HG03095 (cell line): ENCODE measurements around the gene KIAA0319L.
"Not testable (repeated sequence)": the region's sequence is repeated elsewhere in the genome, so short reads cannot be mapped to it uniquely, and the experiment has no call there.

Experiments used
- ATAC-seq: cut with Tn5 transposase; IDR thresholded peaks from one replicate; pipeline ENCODE4 v1.9.1; 2021; ENCODE audit warnings: moderate library complexity; ENCODE audit not compliant: unreplicated experiment

KIAA0319L gene

DNA sequence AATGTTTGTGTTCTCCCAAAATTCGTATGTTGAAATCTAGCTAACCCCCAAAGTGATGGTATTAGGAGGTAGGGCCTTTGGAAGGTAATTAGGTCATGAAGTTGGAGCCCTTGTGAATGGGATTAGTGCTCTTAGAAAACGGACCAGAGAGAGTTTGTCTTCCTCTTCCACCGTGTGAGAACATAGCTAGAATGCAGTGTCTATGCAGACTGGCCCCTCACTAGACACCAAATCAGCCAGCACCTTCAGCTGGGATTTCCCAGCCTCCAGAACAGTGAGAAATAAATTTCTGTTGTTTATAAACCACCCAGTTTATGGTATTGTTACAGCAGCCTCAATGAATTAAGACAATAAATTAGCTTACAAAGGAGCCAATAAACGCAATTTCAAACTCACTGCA, 58.0 kb downstream of the KIAA0319L start:
- no peak for ATAC-seq

DNA sequence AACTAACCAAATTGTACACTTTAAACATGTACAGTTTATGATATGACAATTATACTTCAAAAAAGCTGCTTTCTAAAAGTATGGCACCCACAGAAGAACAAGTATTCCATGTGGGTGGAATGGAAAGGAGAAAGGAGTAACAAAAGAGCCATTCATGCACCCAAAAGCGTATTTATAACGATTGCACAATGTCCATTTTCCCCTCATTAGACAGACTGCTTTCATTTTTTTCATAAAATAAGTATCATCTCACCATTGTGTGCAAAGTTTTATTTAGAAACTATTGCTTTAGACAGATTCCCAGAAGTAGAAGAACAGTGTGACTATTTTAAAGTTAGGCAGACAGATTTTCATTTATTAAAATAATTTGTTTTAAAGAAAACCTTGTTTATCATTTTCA, 59.6 kb downstream of the KIAA0319L start:
- ATAC-seq: no peak

DNA sequence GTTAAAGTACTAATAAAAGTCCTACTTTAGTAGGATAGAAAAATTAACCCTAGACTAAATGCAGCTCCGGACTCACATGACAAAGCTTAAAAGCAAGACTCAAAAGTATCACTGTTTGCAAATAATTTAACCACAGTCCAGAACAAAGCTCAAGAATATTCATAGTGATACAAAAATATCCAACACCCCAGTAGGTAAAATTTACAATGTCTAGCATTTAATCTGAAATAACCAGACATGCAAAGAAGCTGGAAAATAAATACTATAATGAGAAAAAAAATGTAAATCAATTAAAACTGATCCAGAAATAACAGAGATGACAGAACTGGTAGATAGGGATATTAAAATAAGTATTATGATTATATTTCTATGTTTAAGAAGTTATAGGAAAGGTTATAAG, 67.0 kb downstream of the KIAA0319L start:
- ATAC-seq: no peak

DNA sequence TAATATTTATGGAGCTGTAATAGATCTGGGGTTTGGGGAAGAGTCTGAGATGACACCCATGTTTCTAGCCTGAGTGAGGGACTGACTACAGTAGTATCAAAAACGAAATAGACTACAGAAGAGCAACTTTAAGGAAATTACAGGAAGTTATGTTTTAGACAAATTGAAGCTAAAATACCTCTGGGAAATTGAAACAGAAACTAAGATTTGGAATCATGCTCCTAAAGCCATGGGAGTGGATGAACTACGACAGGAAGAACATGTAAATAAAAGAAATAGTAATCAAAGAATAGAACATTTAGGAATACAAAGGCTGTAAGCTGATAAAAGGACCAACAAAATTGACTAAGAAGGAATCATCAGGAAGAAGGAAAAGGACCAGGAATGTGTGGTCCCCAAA, 68.9 kb downstream of the KIAA0319L start:
- ATAC-seq: no peak

DNA sequence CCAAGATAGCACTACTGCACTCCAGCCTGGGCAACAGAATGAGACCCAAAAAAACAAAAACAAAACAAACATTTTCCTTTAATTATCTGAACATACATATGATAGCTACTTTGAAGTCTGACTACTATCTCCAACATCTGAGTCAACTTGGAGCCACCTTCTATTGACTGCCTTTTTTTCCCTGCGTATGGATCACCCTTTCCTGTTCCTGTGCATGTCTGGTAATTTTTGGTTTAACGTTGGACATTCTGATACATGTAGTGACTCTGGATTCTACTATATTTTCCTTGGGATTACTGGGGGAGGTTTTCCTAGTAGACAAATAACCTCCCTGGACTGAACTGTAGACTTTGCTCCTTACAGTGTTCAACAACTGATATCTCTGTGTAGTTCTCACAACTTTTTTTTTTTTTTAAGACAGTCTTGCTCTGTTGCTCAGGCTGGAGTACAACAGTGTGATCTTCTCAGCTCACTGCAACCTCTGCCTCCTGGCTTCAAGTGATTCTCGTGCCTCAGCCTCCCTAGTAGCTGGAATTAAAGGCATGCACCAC, 70.3 kb downstream of the KIAA0319L start:
- ATAC-seq: no peak

DNA sequence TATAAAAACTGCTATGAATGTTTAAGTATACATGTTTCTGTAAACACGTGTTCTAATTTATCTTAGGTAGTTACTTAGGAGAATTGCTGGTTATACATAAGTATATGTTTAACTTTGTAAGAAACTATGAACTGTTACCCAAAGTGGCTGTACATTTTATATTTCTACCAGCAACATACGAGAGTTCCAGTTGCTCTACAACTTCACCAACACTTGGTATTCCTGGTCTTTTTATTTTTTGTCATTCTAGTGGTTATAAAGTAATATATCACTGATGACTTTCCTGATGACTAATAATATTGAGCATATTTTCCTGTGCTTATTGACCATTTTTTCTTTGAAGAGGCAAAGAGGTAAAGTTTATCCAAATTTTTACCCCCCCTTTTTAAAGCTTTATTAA, 76.0 kb downstream of the KIAA0319L start:
- ATAC-seq: no peak

DNA sequence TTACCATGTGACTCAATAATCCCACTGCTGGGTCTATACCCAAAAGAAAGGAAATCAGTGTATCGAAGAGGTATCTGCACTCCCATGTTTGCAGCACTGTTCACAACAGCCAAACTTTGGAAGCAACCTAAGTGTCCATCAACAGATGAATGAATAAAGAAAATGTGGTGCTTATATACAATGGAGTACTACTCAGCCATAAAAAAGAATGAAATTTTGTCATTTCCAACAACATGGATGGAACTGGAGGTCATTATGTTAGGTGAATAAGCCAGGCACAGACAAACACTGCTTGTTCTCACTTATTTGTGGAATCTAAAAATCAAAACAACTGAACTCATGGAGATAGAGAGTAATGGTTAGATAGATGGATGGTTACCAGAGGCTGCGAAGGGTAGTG, 79.3 kb downstream of the KIAA0319L start:
- ATAC-seq: no peak

DNA sequence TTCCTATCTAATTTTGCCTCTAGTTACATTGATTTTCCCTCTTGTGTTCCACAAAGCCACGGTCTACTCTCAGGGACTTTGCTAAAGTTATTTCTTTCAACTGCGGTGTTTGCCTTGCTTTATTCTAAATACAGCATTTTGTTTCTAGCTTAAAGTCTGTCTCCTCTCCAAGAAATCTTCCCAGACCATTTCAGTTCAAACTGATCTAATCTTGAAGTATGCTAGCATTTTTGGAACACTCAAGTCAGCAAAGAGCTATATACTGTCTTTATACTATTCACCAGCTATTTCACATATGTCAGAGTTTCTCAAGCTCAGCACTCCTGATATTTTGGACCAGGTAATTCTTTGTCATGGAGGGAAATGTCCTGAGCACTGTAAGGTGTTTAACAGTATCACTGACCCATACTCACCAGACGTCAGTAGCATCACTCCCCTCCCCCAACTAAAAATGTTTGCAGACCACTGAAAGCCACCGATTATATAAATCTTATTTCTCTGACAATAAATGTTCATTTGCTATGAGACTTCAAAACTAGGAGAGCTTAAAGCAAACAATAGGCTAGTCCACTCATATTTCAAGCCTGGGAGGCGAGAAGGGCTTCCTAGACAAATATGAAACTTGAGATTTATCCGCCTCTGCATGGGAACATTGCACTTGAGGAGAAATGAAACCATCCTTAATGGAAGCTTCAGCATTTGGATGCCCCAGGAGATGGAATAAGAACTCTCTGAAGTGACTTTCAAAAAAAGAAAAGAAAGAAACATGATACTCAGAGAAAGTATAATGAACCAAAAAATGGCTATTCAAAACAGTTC, 81.1 kb downstream of the KIAA0319L start:
- no peak for ATAC-seq

DNA sequence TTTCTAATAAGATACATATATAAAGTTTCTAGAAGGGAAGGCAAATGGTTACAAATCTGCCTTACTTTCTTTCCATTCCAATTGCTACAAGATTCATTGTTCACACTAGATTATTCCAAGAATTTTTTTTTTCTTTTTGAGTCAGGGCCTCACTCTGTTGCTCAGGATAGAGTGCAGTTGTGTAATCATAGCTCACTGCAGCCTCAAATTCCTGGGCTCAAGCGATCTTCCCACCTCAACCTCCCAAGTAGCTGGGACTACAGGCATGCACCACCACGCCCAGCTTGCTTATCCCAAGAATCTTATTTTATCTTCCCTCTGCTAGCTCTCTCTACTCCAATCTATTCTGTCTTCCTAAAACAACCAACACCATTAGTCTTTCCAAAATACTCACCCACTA, 81.8 kb downstream of the KIAA0319L start:
- no peak for ATAC-seq

DNA sequence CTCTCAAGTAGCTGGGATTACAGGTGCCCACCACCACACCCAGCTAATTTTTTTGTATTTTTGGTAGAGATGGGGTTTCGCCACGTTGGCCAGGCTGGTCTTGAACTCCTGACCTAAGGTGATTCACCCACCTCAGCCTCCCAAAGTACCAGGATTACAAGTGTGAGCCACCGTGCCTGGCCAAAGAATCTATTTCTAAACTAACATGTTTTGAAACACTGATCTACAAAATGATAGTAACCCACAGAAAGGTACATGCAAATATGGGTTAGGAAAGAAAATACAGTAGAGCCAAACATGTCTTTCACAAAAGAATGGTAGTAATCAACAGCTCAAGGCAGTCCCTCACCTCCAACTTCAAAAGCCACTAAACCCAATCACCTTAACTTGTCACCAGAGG, 84.0 kb downstream of the KIAA0319L start:
- not testable (repeated sequence) for ATAC-seq

DNA sequence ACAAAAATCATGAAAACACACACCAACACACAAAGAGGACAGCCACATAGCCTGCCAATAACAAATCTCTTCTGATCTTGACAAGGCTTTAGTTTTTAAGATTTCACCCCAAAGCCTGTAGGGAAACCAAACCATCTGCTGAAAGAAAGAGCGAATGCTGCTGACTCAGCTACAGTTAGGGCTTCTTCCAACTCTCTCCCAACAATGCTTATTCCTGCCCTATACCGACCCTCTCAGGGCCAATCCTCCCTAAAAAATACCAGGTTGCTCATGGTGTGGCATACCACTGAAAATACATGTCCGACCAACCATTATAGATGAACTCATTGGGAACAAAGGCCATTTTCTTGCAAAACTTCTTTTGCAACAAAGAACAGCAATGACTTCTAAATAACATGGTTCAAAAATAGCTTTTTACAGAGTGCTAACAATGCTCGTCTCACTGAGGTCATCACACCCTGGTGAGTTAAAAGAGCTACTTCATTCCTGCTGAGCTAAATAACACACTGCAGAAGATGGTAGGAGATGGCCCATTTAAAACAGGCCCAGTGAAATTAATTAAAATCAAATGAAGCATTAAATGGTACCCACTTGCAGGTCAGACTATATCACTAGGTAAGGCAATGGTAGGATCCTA, 86.1 kb downstream of the KIAA0319L start:
- ATAC-seq: no peak

DNA sequence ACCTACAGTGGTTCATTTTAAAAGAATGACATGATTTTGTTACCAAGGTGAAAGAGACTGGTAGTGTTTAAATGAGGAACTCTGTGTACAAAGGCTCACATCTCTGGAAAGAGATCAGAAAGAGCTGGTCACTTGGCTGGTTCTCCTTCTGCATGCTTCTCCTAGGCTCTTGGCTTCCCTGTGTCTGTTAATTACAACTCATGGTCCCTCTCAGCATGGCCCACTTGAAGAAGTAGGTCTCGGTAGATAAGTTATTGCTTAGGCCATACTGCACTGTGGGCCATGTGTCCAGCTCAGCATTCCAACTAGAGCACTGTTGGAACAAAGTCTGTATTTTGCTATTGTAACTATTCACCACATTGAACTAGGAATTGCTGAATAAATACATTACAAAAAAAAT, 91.1 kb downstream of the KIAA0319L start:
- no peak for ATAC-seq

DNA sequence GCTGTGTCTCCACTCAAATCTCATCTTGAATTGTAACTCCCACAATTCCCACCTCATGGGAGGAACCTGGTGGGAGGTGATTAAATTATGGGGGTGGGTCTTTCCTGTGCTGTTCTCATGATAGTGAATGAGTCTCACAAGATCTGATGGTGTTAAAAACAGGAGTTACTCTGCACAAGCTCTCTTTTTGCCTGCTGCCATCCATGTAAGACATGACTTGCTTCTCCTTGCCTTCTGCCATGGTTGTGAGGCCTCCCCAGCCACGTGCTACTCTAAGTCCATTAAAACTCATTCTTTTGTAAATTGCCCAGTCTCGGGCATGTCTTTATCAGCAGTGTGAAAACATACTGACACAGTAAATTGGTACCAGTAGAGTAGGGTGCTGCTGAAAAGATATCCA, 93.5 kb downstream of the KIAA0319L start:
- not testable (repeated sequence) for ATAC-seq

DNA sequence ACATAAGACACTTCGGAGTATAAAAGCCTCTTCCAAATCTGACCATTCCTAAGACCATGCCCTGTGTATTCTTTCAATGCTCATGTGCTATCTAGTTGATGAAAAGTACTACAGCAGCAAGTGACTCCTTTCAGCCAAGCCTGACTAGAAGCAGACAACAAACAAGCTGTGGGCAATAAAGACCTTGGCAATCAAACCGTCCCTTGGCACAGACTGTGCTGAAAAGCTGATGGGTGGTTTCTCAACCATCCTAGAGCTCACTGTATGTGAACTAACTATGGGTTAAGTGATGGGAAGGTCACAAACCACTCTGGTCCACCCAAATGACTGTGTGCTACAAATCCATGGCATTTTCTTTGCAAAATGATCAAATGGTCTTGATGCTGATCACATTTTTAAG, 94.0 kb downstream of the KIAA0319L start:
- ATAC-seq: no peak

DNA sequence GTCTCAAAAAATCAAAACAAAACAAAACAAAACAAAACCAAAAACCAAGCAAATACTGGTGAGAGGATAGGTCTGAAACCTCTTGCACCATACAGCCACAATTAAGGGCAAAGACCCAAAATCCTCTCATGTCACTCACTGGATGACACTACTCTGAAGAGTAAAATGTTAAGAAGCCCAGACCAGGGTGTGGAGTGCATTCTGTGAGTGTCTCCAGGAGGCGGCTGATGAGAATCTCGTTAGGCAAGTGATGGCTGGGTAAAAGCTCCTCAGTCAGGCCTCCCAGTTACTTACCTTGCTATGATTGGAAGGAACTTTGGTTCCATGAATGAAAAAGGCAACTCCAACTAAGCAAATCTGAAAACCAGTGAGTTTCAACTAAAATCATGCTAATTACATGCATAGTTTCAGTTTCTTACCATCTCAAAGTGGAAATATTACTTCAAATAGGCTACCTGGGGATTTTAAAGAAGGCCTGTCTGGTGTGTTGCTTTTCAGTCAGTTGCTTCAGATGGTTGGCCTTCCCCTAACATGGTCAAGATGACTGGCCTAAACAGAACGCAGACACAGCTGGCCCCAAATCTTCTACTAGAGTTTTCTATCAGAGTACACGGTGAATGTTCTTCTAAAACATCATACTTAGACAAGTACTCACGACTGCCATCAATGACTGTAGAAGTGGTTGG, 95.1 kb downstream of the KIAA0319L start:
- ATAC-seq: no peak

DNA sequence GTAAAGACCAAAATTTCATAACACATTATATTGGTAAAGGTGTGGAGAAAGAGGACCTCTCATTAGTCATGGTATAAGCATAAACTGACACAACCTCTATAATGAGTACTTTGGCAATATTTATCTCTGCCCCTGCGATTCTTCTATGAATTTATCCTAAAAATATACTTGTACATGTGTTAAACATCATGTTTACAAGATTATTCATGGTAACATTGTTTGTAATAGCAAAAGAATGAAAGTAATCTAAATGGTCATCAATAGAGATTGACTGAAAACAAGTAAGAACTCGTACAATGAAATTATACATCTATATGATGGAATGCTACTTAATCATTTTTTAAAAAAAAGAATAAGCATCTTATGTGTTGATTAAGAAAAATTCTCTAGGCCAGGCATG, 96.4 kb downstream of the KIAA0319L start:
- no peak for ATAC-seq

DNA sequence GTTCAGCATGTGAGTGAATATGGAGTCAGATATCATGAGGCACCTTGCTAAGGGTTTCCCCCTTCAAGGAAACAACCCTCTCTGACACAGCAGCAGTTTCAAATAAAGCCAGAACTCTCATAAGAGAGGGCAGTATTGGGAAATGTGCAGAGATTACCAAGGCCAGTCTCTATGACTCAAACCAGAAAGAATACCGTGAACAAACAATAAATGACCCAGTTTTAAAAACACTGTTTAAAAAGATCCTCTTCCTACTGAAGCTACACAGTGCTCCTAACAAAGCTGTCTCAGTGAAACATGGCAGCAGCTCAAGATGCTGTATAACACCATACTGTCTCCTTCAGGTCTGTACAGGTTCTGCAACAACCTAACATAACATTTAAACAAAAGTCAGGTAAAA, 102.6 kb downstream of the KIAA0319L start:
- no peak for ATAC-seq

DNA sequence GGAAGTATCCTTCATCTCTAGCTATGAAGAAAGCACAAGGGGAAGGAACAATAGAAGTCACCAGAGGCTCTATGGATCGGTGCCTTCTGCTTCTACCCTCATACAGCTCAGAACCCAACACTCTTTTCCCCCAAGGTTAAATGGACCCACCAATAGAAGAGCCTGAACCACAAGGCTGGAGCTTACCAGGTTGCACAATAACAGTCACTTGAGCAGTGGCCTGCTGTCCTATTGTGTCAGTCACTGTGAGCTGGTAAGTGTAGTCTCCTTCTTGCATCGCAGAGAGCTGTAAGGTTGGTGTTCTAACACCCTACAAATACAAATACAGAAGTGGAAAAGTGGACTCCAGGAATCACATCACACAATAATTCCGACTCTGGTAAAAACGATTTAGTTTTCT, 103.0 kb downstream of the KIAA0319L start:
- ATAC-seq: no peak

DNA sequence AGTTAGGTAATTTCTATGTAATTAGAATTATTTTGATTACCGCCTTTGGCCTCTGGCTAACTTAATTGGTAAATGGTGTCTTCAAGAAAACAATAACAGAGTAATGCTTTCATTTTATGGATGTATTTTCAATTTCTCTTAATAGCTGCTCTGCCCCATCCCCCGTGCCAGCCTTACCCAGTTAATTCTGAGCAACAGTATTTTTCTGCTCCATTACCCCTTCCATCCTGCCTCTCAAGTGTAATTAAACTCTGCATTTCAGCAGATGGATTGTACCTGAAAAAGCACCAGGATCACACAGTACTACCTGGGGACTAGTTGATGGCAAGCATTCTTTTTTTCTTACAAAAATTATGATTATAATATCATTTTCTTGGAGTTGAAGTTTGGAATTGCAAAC, 104.2 kb downstream of the KIAA0319L start:
- no peak for ATAC-seq

DNA sequence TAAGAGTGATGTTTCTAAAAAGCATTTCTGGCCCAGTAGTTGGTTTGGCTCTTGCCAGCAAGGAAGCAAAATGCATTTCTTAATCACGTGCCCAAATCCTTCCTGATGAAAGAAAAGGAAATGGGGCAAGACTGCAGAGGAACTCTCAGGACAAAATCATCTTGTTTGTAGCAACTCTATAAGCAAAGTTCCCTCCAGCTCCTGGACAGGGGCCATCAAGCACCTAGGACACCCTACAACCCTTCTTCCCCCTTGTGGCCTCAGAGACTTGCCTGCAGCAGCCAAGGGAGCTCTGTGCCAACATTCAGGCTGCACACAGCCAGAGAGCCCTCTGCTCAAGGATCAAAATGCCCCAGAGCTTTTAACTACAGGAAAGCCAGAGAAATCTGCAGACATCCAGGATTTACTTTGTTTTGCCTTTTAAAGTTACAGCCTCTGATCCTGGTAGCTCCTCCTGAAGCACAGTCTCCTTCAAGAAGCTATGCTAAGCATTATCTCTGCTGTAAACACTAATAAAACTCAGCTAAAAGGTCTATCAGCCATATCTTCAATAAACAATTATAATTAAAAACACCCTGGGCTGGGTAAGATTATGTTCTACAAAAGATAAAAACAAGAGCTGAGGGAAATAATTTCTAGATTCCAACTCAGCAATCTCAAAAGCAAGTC, 105.0 kb downstream of the KIAA0319L start:
- ATAC-seq: no peak

DNA sequence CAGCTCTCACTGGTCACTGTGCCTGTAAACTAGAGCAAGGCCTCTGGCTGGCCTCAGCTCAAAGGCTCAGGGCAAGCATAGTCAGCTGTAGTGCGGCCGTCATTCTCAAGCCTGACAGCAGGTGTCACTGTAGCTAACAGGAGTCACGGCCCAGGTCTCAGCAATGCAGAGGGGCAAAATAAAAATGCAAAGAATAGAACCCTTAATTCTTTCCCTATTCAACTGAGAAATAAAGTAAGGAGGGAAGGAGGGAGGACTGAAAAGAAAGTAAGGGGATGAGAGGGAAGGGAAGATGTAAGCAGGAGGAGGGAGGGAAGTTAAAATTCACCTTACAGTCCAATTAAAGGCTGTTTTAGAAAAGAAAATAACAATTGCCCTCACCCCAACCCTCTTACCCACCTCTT, 106.1 kb downstream of the KIAA0319L start:
- ATAC-seq: no peak
